Vagina (tissue), 2 donors: ENCODE measurements around the gene INTS11. TPM values are rescaled to one million over a fixed set of nuclear protein-coding genes. Genes with fewer than 3 reads are reported as not detected.

Experiments used
- DNase-seq, 2 donors: peaks; one replicate each; pipeline ENCODE4 v3.0.0-alpha.2; 2017; ENCODE audit errors: extremely low spot score in 2 of 2
- H3K27ac ChIP-seq: fragments of 200-600 bp; sonication (generic); one replicate; pipeline ENCODE4 v1.5.1; 2019
- H3K27me3 ChIP-seq: fragments of 200-600 bp; sonication (generic); one replicate; pipeline ENCODE4 v1.5.1; 2019
- H3K36me3 ChIP-seq, 2 donors: fragments of 200-600 bp; sonication (generic); one replicate each; pipeline ENCODE4 v1.5.1; 2017 to 2019
- H3K4me1 ChIP-seq: fragments of 200-600 bp; sonication (generic); one replicate; pipeline ENCODE4 v1.5.1; 2019
- H3K4me3 ChIP-seq, 2 donors: fragments of 200-600 bp; sonication (generic); 1 replicate in 1 of 2; 2 replicates in 1 of 2; pipeline ENCODE4 v1.5.1; 2016 to 2019
- H3K9me3 ChIP-seq: fragments of 200-600 bp; sonication (generic); one replicate; pipeline ENCODE4 v1.5.1; 2019
- CTCF ChIP-seq, 3 experiments: fragments of 450-650 bp in 2 of 3; fragments of 200-600 bp in 1 of 3; sonication (generic) in 1 of 3; IDR thresholded peaks; one replicate each; pipeline ENCODE4 v1.5.1; 2017 to 2019; ENCODE audit warnings: antibody characterized with exemption in 3 of 3, mild to moderate bottlenecking in 2 of 3, moderate library complexity in 2 of 3
- POLR2A ChIP-seq, 2 donors: fragments of 450-650 bp; IDR thresholded peaks; one replicate each; pipeline ENCODE4 v1.6.1; 2017; ENCODE audit warnings: antibody characterized with exemption in 2 of 2, mild to moderate bottlenecking in 2 of 2, moderate library complexity in 2 of 2
- POLR2AphosphoS5 ChIP-seq, 2 donors: sonication (generic); formaldehyde crosslinking; IDR thresholded peaks; one replicate each; pipeline ENCODE4 v1.9.0; 2017; ENCODE audit warnings: antibody characterized with exemption in 2 of 2, mild to moderate bottlenecking in 2 of 2, low read depth in 1 of 2; ENCODE audit not compliant: insufficient read depth in 1 of 2
- intact Hi-C: fragments of 100-400 bp; cut with DNase I; formaldehyde crosslinking; loops from one replicate; pipeline ENCODE4 v1.15.1; 2023
- total RNA-seq: library from RNA; depleted of rRNA; stranded (reverse); fragments of >200 nt; gene quantifications from one replicate; pipeline ENCODE4 v1.2.3, GENCODE V29; 2016

The INTS11 gene
- total RNA-seq, 1 donor from 2014 or later = 142 TPM

GRCh38 chr1:1313500-1314236, 10.8 kb downstream of the INTS11 start:
- Histone ChIP-seq H3K9me3 (no peaks in the 10 kb centered on the region), H3K4me1 (peaks cover 31% of the 10 kb centered on the region), H3K27me3 (no peaks in the 10 kb centered on the region), H3K36me3 (peaks cover 0 to 42% of the 10 kb centered on the region in 2 donors), H3K4me3 (no peak overlapping the region), H3K27ac (no peak overlapping the region)
- DNase-seq = no peak
- TF ChIP-seq POLR2AphosphoS5 (IDR thresholded peaks at IDR 0.05; ENCODE audit: insufficient read depth in 1 of 2, low read depth in 1 of 2) (no peak), CTCF (IDR thresholded peaks at IDR 0.05) (no peak), POLR2A (IDR thresholded peaks at IDR 0.05) (no peak)
- intact Hi-C loops = no loop called here

GRCh38 chr1:1312450-1313314, 11.8 kb downstream of the INTS11 start:
- Histone ChIP-seq H3K9me3 (no peaks in the 10 kb centered on the region), H3K36me3 (peaks cover 0 to 42% of the 10 kb centered on the region in 2 donors), H3K4me1 (peaks cover 25% of the 10 kb centered on the region), H3K27ac (no peak overlapping the region), H3K4me3 (no peak overlapping the region), H3K27me3 (no peaks in the 10 kb centered on the region)
- no peak for TF ChIP-seq POLR2A (IDR thresholded peaks at IDR 0.05)
- TF ChIP-seq POLR2AphosphoS5 (IDR thresholded peaks at IDR 0.05; ENCODE audit: insufficient read depth in 1 of 2, low read depth in 1 of 2) = peak in 1 of 2 donors; percentile 12
- TF ChIP-seq CTCF (IDR thresholded peaks at IDR 0.05) = no peak
- no peak for DNase-seq
- intact Hi-C loops = no loop called here

- H3K4me3 ChIP-seq = no peak overlapping the region
- H3K9me3 ChIP-seq = no peaks in the 10 kb centered on the region
- intact Hi-C loops = no loop called here
- no peaks in the 10 kb centered on the region for H3K27me3 ChIP-seq
- TF ChIP-seq POLR2A (IDR thresholded peaks at IDR 0.05) (no peak), CTCF (IDR thresholded peaks at IDR 0.05) (no peak), POLR2AphosphoS5 (IDR thresholded peaks at IDR 0.05; ENCODE audit: insufficient read depth in 1 of 2, low read depth in 1 of 2) (no peak)
- H3K27ac ChIP-seq = peak overlapping the region; percentile 20
- no peak for DNase-seq
- peaks cover 29% of the 10 kb centered on the region for H3K4me1 ChIP-seq
- peaks cover 0 to 42% of the 10 kb centered on the region in 2 donors for H3K36me3 ChIP-seq
Observed at GRCh38 chr1:1311107-1312104, 13.1 kb downstream of the INTS11 start.

GRCh38 chr1:1310476-1311053, 13.9 kb downstream of the INTS11 start:
- intact Hi-C loops = no loop called here
- Histone ChIP-seq H3K27ac (peak overlapping the region; percentile 93), H3K4me3 (peak overlapping the region in 1 of 2 donors; percentile 97), H3K27me3 (no peaks in the 10 kb centered on the region), H3K9me3 (no peaks in the 10 kb centered on the region), H3K36me3 (peaks cover 0 to 42% of the 10 kb centered on the region in 2 donors), H3K4me1 (peaks cover 38% of the 10 kb centered on the region)
- TF ChIP-seq CTCF (IDR thresholded peaks at IDR 0.05) = no peak
- TF ChIP-seq POLR2AphosphoS5 (IDR thresholded peaks at IDR 0.05; ENCODE audit: insufficient read depth in 1 of 2, low read depth in 1 of 2) = no peak
- TF ChIP-seq POLR2A (IDR thresholded peaks at IDR 0.05) = no peak
- DNase-seq = no peak
